Endothelial cell of umbilical vein (primary cell): ENCODE data around the gene MUC20. TPM values are rescaled to one million over a fixed set of nuclear protein-coding genes. Genes with fewer than 3 reads are reported as not detected.

Experiments
- BruUV-seq: library from RNA; stranded (reverse); fragments of 400-500 nt; replicated peaks from 2 replicates; lab custom pipeline; 2021; lab: Mats Ljungman, UMichigan
- CTCF ChIA-PET: fragments of 300-600, 350-600 bp; sonication (Branson Sonifier 250); formaldehyde crosslinking; loops from one replicate; lab custom pipeline; 2021; ENCODE audit warnings: antibody characterized with exemption, inconsistent platforms; lab: Charles Lee
- POLR2A ChIA-PET: fragments of 300-600, 350-600 bp; sonication (Branson Sonifier 250); formaldehyde crosslinking; loops from one replicate; lab custom pipeline; 2021; ENCODE audit warnings: antibody characterized with exemption, inconsistent platforms; lab: Charles Lee
- DNase-seq: peaks from one replicate; pipeline ENCODE4 v3.0.0-alpha.2; 2011; ENCODE audit warnings: low read depth, low spot score
- FAIRE-seq: peaks from 2 replicates; lab custom pipeline; 2011; peaks lifted over from hg19 to GRCh38; lab: Jason Lieb, UNC
- H2AFZ ChIP-seq: 2 replicates; pipeline ENCODE4 v1.6.0; 2012; ENCODE audit warnings: low read depth, low read length, control low read depth, inconsistent platforms
- H3K27ac ChIP-seq: 2 replicates; pipeline ENCODE4 v1.5.1; 2011; ENCODE audit warnings: low read depth, mild to moderate bottlenecking, control low read depth, low read length, moderate library complexity; ENCODE audit not compliant: insufficient read depth
- H3K27me3 ChIP-seq, 2 experiments: 2 replicates each; pipeline versions ENCODE4 v1.6.0 to v1.6.1; 2011; ENCODE audit warnings: low read length in 2 of 2, mixed read lengths in 1 of 2; ENCODE audit not compliant: control insufficient read depth in 2 of 2, insufficient read depth in 2 of 2
- H3K36me3 ChIP-seq, 2 experiments: 2 replicates in 1 of 2; 3 replicates in 1 of 2; pipeline ENCODE4 v1.5.1; 2011; ENCODE audit warnings: low read length in 2 of 2, mild to moderate bottlenecking in 1 of 2, moderate library complexity in 1 of 2; ENCODE audit not compliant: control insufficient read depth in 2 of 2, insufficient read depth in 2 of 2; ENCODE audit errors: extremely low read depth in 1 of 2
- H3K4me1 ChIP-seq: 3 replicates; pipeline ENCODE4 v1.5.1; 2011; ENCODE audit warnings: mild to moderate bottlenecking, low read length; ENCODE audit not compliant: control insufficient read depth, insufficient read depth; ENCODE audit errors: extremely low read depth
- H3K4me2 ChIP-seq: 2 replicates; pipeline ENCODE4 v1.6.1; 2011; ENCODE audit warnings: low read length, control low read depth, mixed read lengths; ENCODE audit not compliant: insufficient read depth
- H3K4me3 ChIP-seq, 3 experiments: fragments of 200-600 bp in 1 of 3; sonication (generic), shearing (Covaris generic) in 1 of 3; replicated peaks in 1 of 3; 2 replicates each; pipeline ENCODE4 v1.5.1; 2011 to 2016; ENCODE audit warnings: control low read depth in 3 of 3, low read length in 3 of 3, mild to moderate bottlenecking in 2 of 3, inconsistent platforms in 1 of 3, low read depth in 1 of 3, moderate library complexity in 1 of 3; ENCODE audit not compliant: insufficient read depth in 1 of 3
- H3K79me2 ChIP-seq: 2 replicates; pipeline ENCODE4 v1.6.0; 2012; ENCODE audit warnings: low read length, inconsistent platforms; ENCODE audit not compliant: control insufficient read depth, insufficient read depth
- H3K9ac ChIP-seq: replicated peaks from 2 replicates; pipeline ENCODE3; 2011; ENCODE audit warnings: low read length, control low read depth; ENCODE audit not compliant: insufficient read depth; ENCODE audit errors: extremely low read depth
- H3K9me1 ChIP-seq: replicated peaks from 3 replicates; pipeline ENCODE4 v1.6.0; 2011; ENCODE audit warnings: mild to moderate bottlenecking, low read length; ENCODE audit not compliant: control insufficient read depth, insufficient read depth; ENCODE audit errors: extremely low read depth
- H3K9me3 ChIP-seq: replicated peaks from 2 replicates; pipeline ENCODE4 v1.5.1; 2012; ENCODE audit warnings: low read length, inconsistent platforms; ENCODE audit not compliant: control insufficient read depth, insufficient read depth
- H4K20me1 ChIP-seq: replicated peaks from 2 replicates; pipeline ENCODE3; 2011; ENCODE audit warnings: mild to moderate bottlenecking, low read length; ENCODE audit not compliant: control insufficient read depth, insufficient read depth; ENCODE audit errors: extremely low read depth
- EZH2 ChIP-seq: IDR thresholded peaks from 2 replicates; pipeline ENCODE4 v1.6.1; 2012; ENCODE audit warnings: borderline replicate concordance, low read depth, mild to moderate bottlenecking, moderate library complexity, low read length, inconsistent platforms; ENCODE audit not compliant: severe bottlenecking
- FOS ChIP-seq: IDR thresholded peaks from 2 replicates; pipeline ENCODE4 v1.6.1; 2011; ENCODE audit warnings: mild to moderate bottlenecking, low read length, moderate library complexity, borderline replicate concordance; ENCODE audit not compliant: insufficient read depth
- GATA2 ChIP-seq: IDR thresholded peaks from 2 replicates; pipeline ENCODE4 v1.7.0; 2011; ENCODE audit warnings: low read depth, mild to moderate bottlenecking, moderate library complexity, mixed read lengths, low read length; ENCODE audit not compliant: insufficient read length, insufficient read depth
- JUN ChIP-seq: IDR thresholded peaks from 2 replicates; pipeline ENCODE4 v1.6.1; 2011; ENCODE audit warnings: borderline replicate concordance, low read depth; ENCODE audit not compliant: insufficient read length, insufficient read depth
- MAX ChIP-seq: IDR thresholded peaks from 2 replicates; pipeline ENCODE4 v1.6.1; 2011; ENCODE audit not compliant: insufficient read depth, insufficient read length
- MYC ChIP-seq: IDR thresholded peaks from one replicate; pipeline ENCODE4 v1.6.1; 2011; ENCODE audit warnings: mild to moderate bottlenecking, low read depth, low read length
- POLR2A ChIP-seq: IDR thresholded peaks from 2 replicates; pipeline ENCODE4 v1.6.1; 2012; ENCODE audit warnings: low read depth, mild to moderate bottlenecking, control low read depth, low read length
- POLR2AphosphoS5 ChIP-seq: IDR thresholded peaks from 2 replicates; pipeline ENCODE4 v1.6.1; 2012; ENCODE audit warnings: low read depth, mild to moderate bottlenecking, control low read depth, low read length, moderate library complexity; ENCODE audit not compliant: insufficient read depth
- dilution Hi-C: fragments of 300-500 bp; cut with MboI; formaldehyde crosslinking; loops from one replicate; pipeline ENCODE4 v1.15.0; 2019; ENCODE audit warnings: low sequenced_read_pairs; ENCODE audit not compliant: extremely low pct_ligation_motif_present
- intact Hi-C: fragments of 100-400 bp; cut with micrococcal nuclease; formaldehyde crosslinking; loops from one replicate; pipeline ENCODE4 v1.10.0; 2022
- polyA plus RNA-seq, 4 experiments: library from polyadenylated mRNA; depleted of rRNA in 3 of 4; stranded (reverse) in 3 of 4; unstranded in 1 of 4; fragments of >200 nt; gene quantifications; 2 replicates each; pipeline versions ENCODE4 v1.2.1 to v1.2.3, GENCODE V29; 2011 to 2012; ENCODE audit warnings: missing spikeins in 1 of 4
- total RNA-seq: library from RNA; stranded (reverse); gene quantifications from 2 replicates; pipeline ENCODE4 v1.2.3, GENCODE V29; 2021
- TF ChIP-seq, protein P1 (sequence below), 2 donors: IDR thresholded peaks; 1 replicate in 1 of 2; 2 replicates in 1 of 2; pipeline ENCODE4 v1.5.1; 2011; ENCODE audit warnings: low read length in 2 of 2, mild to moderate bottlenecking in 2 of 2, moderate library complexity in 2 of 2, control low read depth in 1 of 2, inconsistent platforms in 1 of 2, low read depth in 1 of 2; ENCODE audit not compliant: insufficient read depth in 1 of 2; ENCODE audit errors: extremely low read depth in 1 of 2

The MUC20 gene
- total and polyA plus RNA-seq, 2 donors (not counting 3 experiments of a cell fraction or from before 2014, with no cell fraction given) = 0.62 TPM; not detected in 1

- Histone ChIP-seq H3K79me2 (no peaks in the 10 kb centered on the region), H2AFZ (no peak overlapping the region), H4K20me1 (no peaks in the 10 kb centered on the region), H3K4me3 (no peak overlapping the region), H3K4me1 (no peaks in the 10 kb centered on the region), H3K27me3 (no peaks in the 10 kb centered on the region), H3K9ac (no peak overlapping the region), H3K9me3 (no peaks in the 10 kb centered on the region), H3K27ac (no peak overlapping the region), H3K36me3 (no peaks in the 10 kb centered on the region), H3K4me2 (no peak overlapping the region), H3K9me1 (no peaks in the 10 kb centered on the region)
- FAIRE-seq (no peak), DNase-seq (no peak)
- BruUV-seq = no TSS peak
- CTCF ChIA-PET = interaction anchor here (0.6 kb wide), 1 partner anchor 49 kb away, joined by 3 read pairs; no protein-coding TSS in a partner anchor
- POLR2A ChIA-PET = no interaction called here
- TF ChIP-seq GATA2 (no peak), FOS (no peak), MYC (no peak), MAX (no peak), POLR2A (no peak), POLR2AphosphoS5 (no peak), JUN (no peak), EZH2 (no peak)
- TF ChIP-seq, protein P1, sequence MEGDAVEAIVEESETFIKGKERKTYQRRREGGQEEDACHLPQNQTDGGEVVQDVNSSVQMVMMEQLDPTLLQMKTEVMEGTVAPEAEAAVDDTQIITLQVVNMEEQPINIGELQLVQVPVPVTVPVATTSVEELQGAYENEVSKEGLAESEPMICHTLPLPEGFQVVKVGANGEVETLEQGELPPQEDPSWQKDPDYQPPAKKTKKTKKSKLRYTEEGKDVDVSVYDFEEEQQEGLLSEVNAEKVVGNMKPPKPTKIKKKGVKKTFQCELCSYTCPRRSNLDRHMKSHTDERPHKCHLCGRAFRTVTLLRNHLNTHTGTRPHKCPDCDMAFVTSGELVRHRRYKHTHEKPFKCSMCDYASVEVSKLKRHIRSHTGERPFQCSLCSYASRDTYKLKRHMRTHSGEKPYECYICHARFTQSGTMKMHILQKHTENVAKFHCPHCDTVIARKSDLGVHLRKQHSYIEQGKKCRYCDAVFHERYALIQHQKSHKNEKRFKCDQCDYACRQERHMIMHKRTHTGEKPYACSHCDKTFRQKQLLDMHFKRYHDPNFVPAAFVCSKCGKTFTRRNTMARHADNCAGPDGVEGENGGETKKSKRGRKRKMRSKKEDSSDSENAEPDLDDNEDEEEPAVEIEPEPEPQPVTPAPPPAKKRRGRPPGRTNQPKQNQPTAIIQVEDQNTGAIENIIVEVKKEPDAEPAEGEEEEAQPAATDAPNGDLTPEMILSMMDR (IDR thresholded peaks at IDR 0.05; ENCODE audit: extremely low read depth in 1 of 2, insufficient read depth in 1 of 2, low read depth in 1 of 2, low read length in 2 of 2) = no peak
- dilution Hi-C loops (no loop called here), intact Hi-C loops (no loop called here)
Measured at GRCh38 chr3:195751560-195751959, 30.8 kb downstream of the MUC20 start.
